ENCODE results near the gene SYNPO2. TPM values are rescaled to one million over a fixed set of nuclear protein-coding genes. Genes with fewer than 3 reads are reported as not detected.
A peak's percentile ranks its signal among the peaks of the same experiment; 100 is the strongest.

Gene SYNPO2
- total RNA-seq, 2 donors from 2014 or later: 0.32 to 0.37 TPM

GRCh38 chr4:118931786-118932185 is 43.1 kb downstream of the SYNPO2 start:
- ATAC-seq (replicated peaks): peak; percentile 39
- Mint-ChIP-seq H3K27ac (no peak overlapping the region), H3K27me3 (no peaks in the 10 kb centered on the region), H3K36me3 (ENCODE audit: low read depth) (no peaks in the 10 kb centered on the region), H3K4me3 (no peak overlapping the region), H3K9me3 (no peaks in the 10 kb centered on the region), H3K4me1 (no peaks in the 10 kb centered on the region)

GRCh38 chr4:118935819-118936218 is 47.2 kb downstream of the SYNPO2 start:
- H3K9me3 Mint-ChIP-seq: no peaks in the 10 kb centered on the region
- H3K4me3 Mint-ChIP-seq: no peak overlapping the region
- no peaks in the 10 kb centered on the region for H3K36me3 Mint-ChIP-seq (ENCODE audit: low read depth)
- no peak overlapping the region for H3K27ac Mint-ChIP-seq
- ATAC-seq (replicated peaks): no peak
- peaks cover 6% of the 10 kb centered on the region for H3K27me3 Mint-ChIP-seq
- no peaks in the 10 kb centered on the region for H3K4me1 Mint-ChIP-seq

- Mint-ChIP-seq H3K36me3 (ENCODE audit: low read depth) (no peaks in the 10 kb centered on the region), H3K27me3 (peaks cover 11% of the 10 kb centered on the region), H3K4me3 (no peak overlapping the region), H3K4me1 (no peaks in the 10 kb centered on the region), H3K9me3 (no peaks in the 10 kb centered on the region), H3K27ac (no peak overlapping the region)
- ATAC-seq (replicated peaks): no peak
These were observed 47.8 kb downstream of the SYNPO2 start for GRCh38 chr4:118936406-118936805.

- no peaks in the 10 kb centered on the region for H3K4me1 Mint-ChIP-seq
- H3K27me3 Mint-ChIP-seq: peaks cover 15% of the 10 kb centered on the region
- no peaks in the 10 kb centered on the region for H3K36me3 Mint-ChIP-seq (ENCODE audit: low read depth)
- H3K9me3 Mint-ChIP-seq: no peaks in the 10 kb centered on the region
- no peak overlapping the region for H3K4me3 Mint-ChIP-seq
- H3K27ac Mint-ChIP-seq: no peak overlapping the region
- no peak for ATAC-seq (replicated peaks)
These were observed 50.6 kb downstream of the SYNPO2 start for GRCh38 chr4:118939169-118939783.

GRCh38 chr4:118941149-118941548 is 52.5 kb downstream of the SYNPO2 start:
- peaks cover 15% of the 10 kb centered on the region for H3K27me3 Mint-ChIP-seq
- H3K4me3 Mint-ChIP-seq: no peak overlapping the region
- H3K4me1 Mint-ChIP-seq: no peaks in the 10 kb centered on the region
- ATAC-seq (replicated peaks): no peak
- no peaks in the 10 kb centered on the region for H3K36me3 Mint-ChIP-seq (ENCODE audit: low read depth)
- no peaks in the 10 kb centered on the region for H3K9me3 Mint-ChIP-seq
- no peak overlapping the region for H3K27ac Mint-ChIP-seq

- no peak overlapping the region for H3K27ac Mint-ChIP-seq
- no peaks in the 10 kb centered on the region for H3K9me3 Mint-ChIP-seq
- H3K36me3 Mint-ChIP-seq (ENCODE audit: low read depth): no peaks in the 10 kb centered on the region
- no peak for ATAC-seq (replicated peaks)
- H3K4me1 Mint-ChIP-seq: no peaks in the 10 kb centered on the region
- no peak overlapping the region for H3K4me3 Mint-ChIP-seq
- H3K27me3 Mint-ChIP-seq: peaks cover 15% of the 10 kb centered on the region
These were observed 53.1 kb downstream of the SYNPO2 start for GRCh38 chr4:118941799-118942198.

- Mint-ChIP-seq H3K27ac (no peak overlapping the region), H3K36me3 (ENCODE audit: low read depth) (no peaks in the 10 kb centered on the region), H3K9me3 (no peaks in the 10 kb centered on the region), H3K4me3 (no peak overlapping the region), H3K27me3 (peaks cover 15% of the 10 kb centered on the region), H3K4me1 (no peaks in the 10 kb centered on the region)
- no peak for ATAC-seq (replicated peaks)
These were observed 53.8 kb downstream of the SYNPO2 start for GRCh38 chr4:118942465-118942864.

- no peaks in the 10 kb centered on the region for H3K9me3 Mint-ChIP-seq
- H3K36me3 Mint-ChIP-seq (ENCODE audit: low read depth): no peaks in the 10 kb centered on the region
- H3K4me1 Mint-ChIP-seq: no peaks in the 10 kb centered on the region
- H3K4me3 Mint-ChIP-seq: no peak overlapping the region
- no peak for ATAC-seq (replicated peaks)
- H3K27ac Mint-ChIP-seq: no peak overlapping the region
- peaks cover 4% of the 10 kb centered on the region for H3K27me3 Mint-ChIP-seq
These were observed 58.4 kb downstream of the SYNPO2 start for GRCh38 chr4:118947095-118947494.

GRCh38 chr4:118948545-118949144 is 60.0 kb downstream of the SYNPO2 start:
- Mint-ChIP-seq H3K27ac (no peak overlapping the region), H3K36me3 (ENCODE audit: low read depth) (no peaks in the 10 kb centered on the region), H3K27me3 (no peaks in the 10 kb centered on the region), H3K4me3 (no peak overlapping the region), H3K4me1 (no peaks in the 10 kb centered on the region), H3K9me3 (no peaks in the 10 kb centered on the region)
- no peak for ATAC-seq (replicated peaks)

- H3K9me3 Mint-ChIP-seq: no peaks in the 10 kb centered on the region
These were observed 61.6 kb downstream of the SYNPO2 start for GRCh38 chr4:118950224-118950623.

GRCh38 chr4:118950929-118951570 is 62.4 kb downstream of the SYNPO2 start:
- no peak for ATAC-seq (replicated peaks)
- Mint-ChIP-seq H3K4me3 (no peak overlapping the region), H3K9me3 (no peaks in the 10 kb centered on the region), H3K27me3 (peaks cover 4% of the 10 kb centered on the region), H3K36me3 (ENCODE audit: low read depth) (no peaks in the 10 kb centered on the region), H3K27ac (no peak overlapping the region), H3K4me1 (no peaks in the 10 kb centered on the region)

More at GRCh38 chr4:118950224-118950623, 61.6 kb downstream of the SYNPO2 start:
- H3K4me3 Mint-ChIP-seq: no peak overlapping the region
- H3K27ac Mint-ChIP-seq: no peak overlapping the region
- H3K36me3 Mint-ChIP-seq (ENCODE audit: low read depth): no peaks in the 10 kb centered on the region
- H3K4me1 Mint-ChIP-seq: no peaks in the 10 kb centered on the region
- no peak for ATAC-seq (replicated peaks)
- H3K27me3 Mint-ChIP-seq: peaks cover under 1% of the 10 kb centered on the region

GRCh38 chr4:118953276-118953675 is 64.6 kb downstream of the SYNPO2 start:
- no peaks in the 10 kb centered on the region for H3K4me1 Mint-ChIP-seq
- no peaks in the 10 kb centered on the region for H3K9me3 Mint-ChIP-seq
- H3K27ac Mint-ChIP-seq: no peak overlapping the region
- H3K36me3 Mint-ChIP-seq (ENCODE audit: low read depth): no peaks in the 10 kb centered on the region
- H3K4me3 Mint-ChIP-seq: no peak overlapping the region
- ATAC-seq (replicated peaks): no peak
- peaks cover 4% of the 10 kb centered on the region for H3K27me3 Mint-ChIP-seq

GRCh38 chr4:118954246-118954645 is 65.6 kb downstream of the SYNPO2 start:
- no peaks in the 10 kb centered on the region for H3K9me3 Mint-ChIP-seq
- H3K36me3 Mint-ChIP-seq (ENCODE audit: low read depth): no peaks in the 10 kb centered on the region
- H3K4me3 Mint-ChIP-seq: no peak overlapping the region
- peaks cover 4% of the 10 kb centered on the region for H3K27me3 Mint-ChIP-seq
- ATAC-seq (replicated peaks): no peak
- H3K27ac Mint-ChIP-seq: no peak overlapping the region
- no peaks in the 10 kb centered on the region for H3K4me1 Mint-ChIP-seq

- Mint-ChIP-seq H3K36me3 (ENCODE audit: low read depth) (no peaks in the 10 kb centered on the region), H3K27me3 (peaks cover 5% of the 10 kb centered on the region), H3K4me1 (no peaks in the 10 kb centered on the region), H3K9me3 (no peaks in the 10 kb centered on the region), H3K4me3 (no peak overlapping the region), H3K27ac (no peak overlapping the region)
- ATAC-seq (replicated peaks): no peak
These were observed 66.9 kb downstream of the SYNPO2 start for GRCh38 chr4:118955515-118955914.

GRCh38 chr4:118957722-118958445 is 69.2 kb downstream of the SYNPO2 start:
- H3K27me3 Mint-ChIP-seq: peaks cover 13% of the 10 kb centered on the region
- ATAC-seq (replicated peaks): no peak
- no peak overlapping the region for H3K4me3 Mint-ChIP-seq
- no peak overlapping the region for H3K27ac Mint-ChIP-seq
- H3K36me3 Mint-ChIP-seq (ENCODE audit: low read depth): no peaks in the 10 kb centered on the region
- H3K4me1 Mint-ChIP-seq: no peaks in the 10 kb centered on the region
- no peaks in the 10 kb centered on the region for H3K9me3 Mint-ChIP-seq

Data from activated T-helper 17 cell treated with anti-CD3 and anti-CD28 coated beads, Interleukin-2, amount 50 U/mL, for 72 hours (primary cell).